Endothelial cell of umbilical vein (primary cell): ENCODE data around the gene KCTD21. TPM values are rescaled to one million over a fixed set of nuclear protein-coding genes. Genes with fewer than 3 reads are reported as not detected.

Experiments
- BruUV-seq: library from RNA; stranded (reverse); fragments of 400-500 nt; replicated peaks from 2 replicates; lab custom pipeline; 2021; lab: Mats Ljungman, UMichigan
- CTCF ChIA-PET: fragments of 300-600, 350-600 bp; sonication (Branson Sonifier 250); formaldehyde crosslinking; loops from one replicate; lab custom pipeline; 2021; ENCODE audit warnings: antibody characterized with exemption, inconsistent platforms; lab: Charles Lee
- POLR2A ChIA-PET: fragments of 300-600, 350-600 bp; sonication (Branson Sonifier 250); formaldehyde crosslinking; loops from one replicate; lab custom pipeline; 2021; ENCODE audit warnings: antibody characterized with exemption, inconsistent platforms; lab: Charles Lee
- DNase-seq: peaks from one replicate; pipeline ENCODE4 v3.0.0-alpha.2; 2011; ENCODE audit warnings: low read depth, low spot score
- FAIRE-seq: peaks from 2 replicates; lab custom pipeline; 2011; peaks lifted over from hg19 to GRCh38; lab: Jason Lieb, UNC
- H2AFZ ChIP-seq: 2 replicates; pipeline ENCODE4 v1.6.0; 2012; ENCODE audit warnings: low read depth, low read length, control low read depth, inconsistent platforms
- H3K27ac ChIP-seq: 2 replicates; pipeline ENCODE4 v1.5.1; 2011; ENCODE audit warnings: low read depth, mild to moderate bottlenecking, control low read depth, low read length, moderate library complexity; ENCODE audit not compliant: insufficient read depth
- H3K27me3 ChIP-seq, 2 experiments: 2 replicates each; pipeline versions ENCODE4 v1.6.0 to v1.6.1; 2011; ENCODE audit warnings: low read length in 2 of 2, mixed read lengths in 1 of 2; ENCODE audit not compliant: control insufficient read depth in 2 of 2, insufficient read depth in 2 of 2
- H3K36me3 ChIP-seq, 2 experiments: 2 replicates in 1 of 2; 3 replicates in 1 of 2; pipeline ENCODE4 v1.5.1; 2011; ENCODE audit warnings: low read length in 2 of 2, mild to moderate bottlenecking in 1 of 2, moderate library complexity in 1 of 2; ENCODE audit not compliant: control insufficient read depth in 2 of 2, insufficient read depth in 2 of 2; ENCODE audit errors: extremely low read depth in 1 of 2
- H3K4me1 ChIP-seq: 3 replicates; pipeline ENCODE4 v1.5.1; 2011; ENCODE audit warnings: mild to moderate bottlenecking, low read length; ENCODE audit not compliant: control insufficient read depth, insufficient read depth; ENCODE audit errors: extremely low read depth
- H3K4me2 ChIP-seq: 2 replicates; pipeline ENCODE4 v1.6.1; 2011; ENCODE audit warnings: low read length, control low read depth, mixed read lengths; ENCODE audit not compliant: insufficient read depth
- H3K4me3 ChIP-seq, 3 experiments: fragments of 200-600 bp in 1 of 3; sonication (generic), shearing (Covaris generic) in 1 of 3; replicated peaks in 1 of 3; 2 replicates each; pipeline ENCODE4 v1.5.1; 2011 to 2016; ENCODE audit warnings: control low read depth in 3 of 3, low read length in 3 of 3, mild to moderate bottlenecking in 2 of 3, inconsistent platforms in 1 of 3, low read depth in 1 of 3, moderate library complexity in 1 of 3; ENCODE audit not compliant: insufficient read depth in 1 of 3
- H3K79me2 ChIP-seq: 2 replicates; pipeline ENCODE4 v1.6.0; 2012; ENCODE audit warnings: low read length, inconsistent platforms; ENCODE audit not compliant: control insufficient read depth, insufficient read depth
- H3K9ac ChIP-seq: replicated peaks from 2 replicates; pipeline ENCODE3; 2011; ENCODE audit warnings: low read length, control low read depth; ENCODE audit not compliant: insufficient read depth; ENCODE audit errors: extremely low read depth
- H3K9me1 ChIP-seq: replicated peaks from 3 replicates; pipeline ENCODE4 v1.6.0; 2011; ENCODE audit warnings: mild to moderate bottlenecking, low read length; ENCODE audit not compliant: control insufficient read depth, insufficient read depth; ENCODE audit errors: extremely low read depth
- H3K9me3 ChIP-seq: replicated peaks from 2 replicates; pipeline ENCODE4 v1.5.1; 2012; ENCODE audit warnings: low read length, inconsistent platforms; ENCODE audit not compliant: control insufficient read depth, insufficient read depth
- H4K20me1 ChIP-seq: replicated peaks from 2 replicates; pipeline ENCODE3; 2011; ENCODE audit warnings: mild to moderate bottlenecking, low read length; ENCODE audit not compliant: control insufficient read depth, insufficient read depth; ENCODE audit errors: extremely low read depth
- CTCF ChIP-seq, 2 donors: IDR thresholded peaks; 1 replicate in 1 of 2; 2 replicates in 1 of 2; pipeline ENCODE4 v1.5.1; 2011; ENCODE audit warnings: low read length in 2 of 2, mild to moderate bottlenecking in 2 of 2, moderate library complexity in 2 of 2, control low read depth in 1 of 2, inconsistent platforms in 1 of 2, low read depth in 1 of 2; ENCODE audit not compliant: insufficient read depth in 1 of 2; ENCODE audit errors: extremely low read depth in 1 of 2
- FOS ChIP-seq: IDR thresholded peaks from 2 replicates; pipeline ENCODE4 v1.6.1; 2011; ENCODE audit warnings: mild to moderate bottlenecking, low read length, moderate library complexity, borderline replicate concordance; ENCODE audit not compliant: insufficient read depth
- JUN ChIP-seq: IDR thresholded peaks from 2 replicates; pipeline ENCODE4 v1.6.1; 2011; ENCODE audit warnings: borderline replicate concordance, low read depth; ENCODE audit not compliant: insufficient read length, insufficient read depth
- MAX ChIP-seq: IDR thresholded peaks from 2 replicates; pipeline ENCODE4 v1.6.1; 2011; ENCODE audit not compliant: insufficient read depth, insufficient read length
- MYC ChIP-seq: IDR thresholded peaks from one replicate; pipeline ENCODE4 v1.6.1; 2011; ENCODE audit warnings: mild to moderate bottlenecking, low read depth, low read length
- POLR2AphosphoS5 ChIP-seq: IDR thresholded peaks from 2 replicates; pipeline ENCODE4 v1.6.1; 2012; ENCODE audit warnings: low read depth, mild to moderate bottlenecking, control low read depth, low read length, moderate library complexity; ENCODE audit not compliant: insufficient read depth
- dilution Hi-C: fragments of 300-500 bp; cut with MboI; formaldehyde crosslinking; loops from one replicate; pipeline ENCODE4 v1.15.0; 2019; ENCODE audit warnings: low sequenced_read_pairs; ENCODE audit not compliant: extremely low pct_ligation_motif_present
- intact Hi-C: fragments of 100-400 bp; cut with micrococcal nuclease; formaldehyde crosslinking; loops from one replicate; pipeline ENCODE4 v1.10.0; 2022
- polyA plus RNA-seq, 4 experiments: library from polyadenylated mRNA; depleted of rRNA in 3 of 4; stranded (reverse) in 3 of 4; unstranded in 1 of 4; fragments of >200 nt; gene quantifications; 2 replicates each; pipeline versions ENCODE4 v1.2.1 to v1.2.3, GENCODE V29; 2011 to 2012; ENCODE audit warnings: missing spikeins in 1 of 4
- total RNA-seq: library from RNA; stranded (reverse); gene quantifications from 2 replicates; pipeline ENCODE4 v1.2.3, GENCODE V29; 2021

KCTD21 gene
- total and polyA plus RNA-seq, 2 donors (not counting 3 experiments of a cell fraction or from before 2014, with no cell fraction given), result 8.5 to 11.9 TPM

GRCh38 chr11:78229106-78229505, 40.7 kb upstream of the KCTD21 start:
- ChIA-PET POLR2A (no interaction called here), CTCF (interaction anchor here (1.8 to 5.7 kb wide), 4 partner anchors 79 to 337 kb away, joined by 8 to 254 read pairs (median 50); partner anchors contain the start of gene GAB2)
- H3K27me3 ChIP-seq, result no peaks in the 10 kb centered on the region
- DNase-seq (no peak), FAIRE-seq (no peak)
- H3K9me3 ChIP-seq, result no peaks in the 10 kb centered on the region
- dilution Hi-C loops, result no loop called here
- TF ChIP-seq JUN, result no peak
- no peak for TF ChIP-seq MAX
- TF ChIP-seq POLR2AphosphoS5, result no peak
- TF ChIP-seq CTCF (IDR thresholded peaks at IDR 0.05; ENCODE audit: extremely low read depth in 1 of 2, insufficient read depth in 1 of 2, low read depth in 1 of 2, low read length in 2 of 2), result no peak
- no peak for TF ChIP-seq MYC
- TF ChIP-seq FOS, result no peak
- H3K4me2 ChIP-seq, result no peak overlapping the region
- H3K4me1 ChIP-seq, result peaks cover 4% of the 10 kb centered on the region
- H3K36me3 ChIP-seq, result peaks cover 5 to 15% of the 10 kb centered on the region in 2 experiments
- no peak overlapping the region for H3K9ac ChIP-seq
- no TSS peak for BruUV-seq
- intact Hi-C loops, result no loop called here
- no peaks in the 10 kb centered on the region for H4K20me1 ChIP-seq
- H3K79me2 ChIP-seq, result no peaks in the 10 kb centered on the region
- no peak overlapping the region for H3K27ac ChIP-seq
- H2AFZ ChIP-seq, result no peak overlapping the region
- H3K4me3 ChIP-seq, result no peak overlapping the region
- no peaks in the 10 kb centered on the region for H3K9me1 ChIP-seq
